Measurements from ENCODE around the gene DLGAP1.

DNA sequence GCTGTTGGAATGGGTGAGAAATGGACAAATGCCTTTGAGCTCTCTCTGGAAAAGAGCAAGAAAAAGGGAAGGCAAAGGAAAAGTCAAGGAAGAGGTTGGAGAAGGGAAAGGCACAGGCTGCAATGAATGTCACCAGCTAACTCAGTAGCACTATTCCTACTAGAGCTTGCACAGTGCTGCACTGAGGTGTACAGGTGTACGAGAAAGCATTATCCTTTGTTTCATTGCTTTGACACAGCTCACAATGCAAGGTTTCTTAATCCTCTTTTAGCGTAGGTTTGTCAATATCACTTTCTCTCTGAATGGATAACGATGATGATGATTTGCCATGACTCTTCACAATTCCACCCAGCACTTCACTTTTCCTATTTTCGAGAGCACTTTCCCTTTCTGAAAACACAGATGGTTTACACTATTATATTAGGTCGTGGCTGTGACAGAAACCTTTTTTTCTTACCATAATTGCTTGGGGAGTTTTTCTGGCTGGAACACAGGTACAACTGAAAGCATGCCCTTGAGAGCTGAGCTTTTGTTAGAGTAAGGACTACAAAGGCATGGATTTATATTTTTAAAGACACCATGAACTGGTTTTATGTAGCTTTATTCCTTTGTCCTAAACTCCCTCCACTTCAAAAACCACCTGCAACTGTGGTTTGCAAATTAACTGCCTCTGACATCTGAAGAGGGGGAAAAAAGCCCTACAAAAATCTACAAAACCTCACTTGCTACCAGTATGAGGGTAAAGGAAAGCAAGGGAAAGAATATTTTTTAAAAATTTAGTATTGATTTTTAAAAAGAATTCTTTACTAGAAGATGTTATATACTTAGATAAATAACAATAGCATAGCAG lies 739.7 kb downstream of the DLGAP1 start:
- TF ChIP-seq, protein P1, sequence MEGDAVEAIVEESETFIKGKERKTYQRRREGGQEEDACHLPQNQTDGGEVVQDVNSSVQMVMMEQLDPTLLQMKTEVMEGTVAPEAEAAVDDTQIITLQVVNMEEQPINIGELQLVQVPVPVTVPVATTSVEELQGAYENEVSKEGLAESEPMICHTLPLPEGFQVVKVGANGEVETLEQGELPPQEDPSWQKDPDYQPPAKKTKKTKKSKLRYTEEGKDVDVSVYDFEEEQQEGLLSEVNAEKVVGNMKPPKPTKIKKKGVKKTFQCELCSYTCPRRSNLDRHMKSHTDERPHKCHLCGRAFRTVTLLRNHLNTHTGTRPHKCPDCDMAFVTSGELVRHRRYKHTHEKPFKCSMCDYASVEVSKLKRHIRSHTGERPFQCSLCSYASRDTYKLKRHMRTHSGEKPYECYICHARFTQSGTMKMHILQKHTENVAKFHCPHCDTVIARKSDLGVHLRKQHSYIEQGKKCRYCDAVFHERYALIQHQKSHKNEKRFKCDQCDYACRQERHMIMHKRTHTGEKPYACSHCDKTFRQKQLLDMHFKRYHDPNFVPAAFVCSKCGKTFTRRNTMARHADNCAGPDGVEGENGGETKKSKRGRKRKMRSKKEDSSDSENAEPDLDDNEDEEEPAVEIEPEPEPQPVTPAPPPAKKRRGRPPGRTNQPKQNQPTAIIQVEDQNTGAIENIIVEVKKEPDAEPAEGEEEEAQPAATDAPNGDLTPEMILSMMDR (IDR thresholded peaks at IDR 0.05; ENCODE audit: poor library complexity): no peak
- TF ChIP-seq EZH2phosphoT487 (IDR thresholded peaks at IDR 0.05; ENCODE audit: low read depth, severe bottlenecking, unreplicated experiment): no peak
